Peyer's patch (tissue), 4 donors: ENCODE measurements around the gene ABL1. TPM values are rescaled to one million over a fixed set of nuclear protein-coding genes. Genes with fewer than 3 reads are reported as not detected.

Experiments
- DNase-seq, 3 donors: peaks; one replicate each; pipeline ENCODE4 v3.0.0-alpha.2; 2017 to 2019
- H3K27ac ChIP-seq, 4 donors: fragments of 200-600 bp; sonication (generic); one replicate each; pipeline ENCODE4 v1.5.1; 2016 to 2019
- H3K27me3 ChIP-seq, 2 donors: fragments of 200-600 bp; sonication (generic); one replicate each; pipeline ENCODE4 v1.5.1; 2019
- H3K36me3 ChIP-seq, 3 donors: fragments of 200-600 bp; sonication (generic); one replicate each; pipeline ENCODE4 v1.5.1; 2016 to 2019
- H3K4me1 ChIP-seq, 4 donors: fragments of 200-600 bp; sonication (generic); one replicate each; pipeline ENCODE4 v1.5.1; 2016 to 2019
- H3K4me3 ChIP-seq, 4 donors: fragments of 200-600 bp; sonication (generic); 1 replicate in 3 of 4; 2 replicates in 1 of 4; pipeline ENCODE4 v1.5.1; 2016 to 2019; ENCODE audit warnings: mild to moderate bottlenecking in 1 of 4
- H3K9me3 ChIP-seq, 4 donors: fragments of 200-600 bp; sonication (generic); one replicate each; pipeline ENCODE4 v1.5.1; 2016 to 2019; ENCODE audit warnings: mild to moderate bottlenecking in 1 of 4
- POLR2A ChIP-seq, 2 donors: fragments of 450-650 bp; IDR thresholded peaks; one replicate each; pipeline ENCODE4 v1.5.1; 2017; ENCODE audit warnings: antibody characterized with exemption in 2 of 2, mild to moderate bottlenecking in 2 of 2, moderate library complexity in 2 of 2
- total RNA-seq, 4 donors: library from RNA; depleted of rRNA; stranded (reverse); fragments of >200 nt; gene quantifications; one replicate each; pipeline ENCODE4 v1.1.0, GENCODE V29; 2016
- TF ChIP-seq, protein P1 (sequence below), 6 experiments: fragments of 450-650 bp in 4 of 6; fragments of 200-600 bp in 2 of 6; sonication (generic) in 1 of 6; IDR thresholded peaks; one replicate each; pipeline ENCODE4 v1.5.1; 2017 to 2019; ENCODE audit warnings: antibody characterized with exemption in 6 of 6, mild to moderate bottlenecking in 3 of 6, moderate library complexity in 1 of 6

ABL1 gene
- total RNA-seq, 4 donors from 2014 or later = 43.6 to 85.8 (median 67.4) TPM

DNA sequence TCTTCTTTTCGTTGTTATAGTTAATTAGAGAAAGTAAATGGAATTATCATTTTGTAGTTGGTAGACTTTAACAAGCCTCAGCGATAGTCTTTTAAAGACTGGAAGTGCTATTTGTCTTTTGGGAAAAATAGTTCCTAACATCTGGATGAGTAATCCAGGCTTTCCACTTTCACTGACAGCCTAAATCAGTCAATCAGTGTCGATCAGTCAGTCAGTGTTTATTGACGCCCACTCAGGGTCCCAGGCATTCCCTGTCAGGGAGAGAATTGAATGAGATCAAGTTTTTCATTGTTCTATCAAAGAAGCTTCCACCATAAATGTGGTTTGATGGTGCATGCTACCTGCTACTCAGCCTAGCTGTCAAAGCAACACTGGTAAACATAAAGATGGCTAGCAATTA, 2.6 kb downstream of the ABL1 start:
- no peak for DNase-seq
- Histone ChIP-seq H3K9me3 (no peaks in the 10 kb centered on the region), H3K27ac (peak overlapping the region in 2 of 4 donors; percentile 24 to 95), H3K36me3 (no peaks in the 10 kb centered on the region), H3K4me1 (peaks cover 0 to 45% (median 0%) of the 10 kb centered on the region in 4 donors), H3K27me3 (no peaks in the 10 kb centered on the region), H3K4me3 (peak overlapping the region in 1 of 4 donors; percentile 79)
- TF ChIP-seq POLR2A (IDR thresholded peaks at IDR 0.05) = no peak
- TF ChIP-seq, protein P1, sequence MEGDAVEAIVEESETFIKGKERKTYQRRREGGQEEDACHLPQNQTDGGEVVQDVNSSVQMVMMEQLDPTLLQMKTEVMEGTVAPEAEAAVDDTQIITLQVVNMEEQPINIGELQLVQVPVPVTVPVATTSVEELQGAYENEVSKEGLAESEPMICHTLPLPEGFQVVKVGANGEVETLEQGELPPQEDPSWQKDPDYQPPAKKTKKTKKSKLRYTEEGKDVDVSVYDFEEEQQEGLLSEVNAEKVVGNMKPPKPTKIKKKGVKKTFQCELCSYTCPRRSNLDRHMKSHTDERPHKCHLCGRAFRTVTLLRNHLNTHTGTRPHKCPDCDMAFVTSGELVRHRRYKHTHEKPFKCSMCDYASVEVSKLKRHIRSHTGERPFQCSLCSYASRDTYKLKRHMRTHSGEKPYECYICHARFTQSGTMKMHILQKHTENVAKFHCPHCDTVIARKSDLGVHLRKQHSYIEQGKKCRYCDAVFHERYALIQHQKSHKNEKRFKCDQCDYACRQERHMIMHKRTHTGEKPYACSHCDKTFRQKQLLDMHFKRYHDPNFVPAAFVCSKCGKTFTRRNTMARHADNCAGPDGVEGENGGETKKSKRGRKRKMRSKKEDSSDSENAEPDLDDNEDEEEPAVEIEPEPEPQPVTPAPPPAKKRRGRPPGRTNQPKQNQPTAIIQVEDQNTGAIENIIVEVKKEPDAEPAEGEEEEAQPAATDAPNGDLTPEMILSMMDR (IDR thresholded peaks at IDR 0.05) = no peak

DNA sequence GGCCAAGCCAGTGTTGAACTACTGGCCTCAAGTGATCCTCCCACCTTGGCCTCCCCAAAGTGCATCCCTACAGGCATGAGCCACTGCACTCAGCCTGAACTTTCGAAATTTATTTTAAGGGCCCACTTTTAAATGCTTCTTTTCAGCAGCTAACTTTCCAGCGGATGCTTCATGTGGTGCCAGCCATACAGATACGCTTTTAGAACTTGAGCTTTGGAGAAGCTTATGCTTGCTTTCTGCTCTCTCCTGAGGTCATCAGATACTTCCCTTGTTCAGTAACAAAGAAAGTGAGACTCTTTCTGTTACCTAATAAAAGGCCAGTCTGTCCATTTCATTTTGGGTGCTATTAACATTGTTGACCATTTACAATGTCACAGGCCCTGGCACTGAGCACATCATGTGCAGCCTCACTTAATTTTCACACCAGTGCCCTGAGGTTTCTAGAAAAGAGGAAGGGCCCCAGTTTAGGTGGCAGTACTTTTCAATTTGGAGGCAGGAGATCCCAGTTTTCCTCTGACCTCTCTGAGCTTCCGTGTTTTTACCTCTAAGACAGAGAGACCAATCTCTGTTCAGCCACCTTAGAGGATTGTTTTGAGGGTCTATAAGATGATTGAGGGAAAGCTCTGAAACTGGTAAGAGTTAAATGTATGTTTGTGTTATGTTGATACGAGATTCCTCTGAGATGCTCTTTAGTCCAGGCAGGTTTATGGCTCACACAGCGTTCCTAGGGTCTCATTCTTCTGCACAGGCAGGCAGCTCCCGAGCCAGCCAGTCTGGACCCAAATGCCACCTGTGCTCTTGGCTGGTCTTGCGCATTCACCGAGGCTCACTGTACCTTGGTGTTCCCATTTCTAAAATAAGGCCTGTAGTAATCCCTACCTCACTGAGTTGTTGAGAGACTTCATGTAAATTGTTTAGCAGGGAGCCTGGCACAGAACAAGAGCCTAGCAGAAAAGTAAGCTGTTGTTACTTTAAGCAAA, 4.4 kb downstream of the ABL1 start:
- no peak for TF ChIP-seq POLR2A (IDR thresholded peaks at IDR 0.05)
- TF ChIP-seq, protein P1 (IDR thresholded peaks at IDR 0.05) = no peak
- Histone ChIP-seq H3K27ac (peak overlapping the region in 2 of 4 donors; percentile 3 to 42), H3K4me1 (peaks cover 0 to 41% (median 0%) of the 10 kb centered on the region in 4 donors), H3K4me3 (no peak overlapping the region), H3K27me3 (no peaks in the 10 kb centered on the region), H3K36me3 (no peaks in the 10 kb centered on the region), H3K9me3 (no peaks in the 10 kb centered on the region)
- no peak for DNase-seq

DNA sequence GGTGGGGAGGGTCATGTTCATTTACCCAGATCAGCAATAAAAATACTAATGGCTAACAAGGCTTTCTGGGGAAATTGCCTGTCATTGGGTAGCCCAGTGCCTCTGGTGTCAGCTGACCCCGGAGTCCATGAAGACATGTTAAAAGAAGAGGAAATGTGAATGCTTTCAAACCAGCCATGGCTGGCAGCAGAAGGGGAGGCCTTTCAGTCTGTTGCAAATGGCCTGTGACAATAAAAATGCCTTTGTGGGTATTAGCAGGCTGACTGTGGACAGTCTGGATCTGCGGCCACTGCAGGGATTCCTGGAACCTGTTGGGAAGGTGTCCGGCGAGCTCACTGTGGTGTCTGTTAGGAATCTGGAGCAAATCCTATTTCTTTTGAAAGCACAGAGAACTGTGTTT, 7.5 kb downstream of the ABL1 start:
- Histone ChIP-seq H3K9me3 (no peaks in the 10 kb centered on the region), H3K36me3 (no peaks in the 10 kb centered on the region), H3K27ac (peak overlapping the region in 2 of 4 donors; percentile 6 to 32), H3K27me3 (no peaks in the 10 kb centered on the region), H3K4me1 (peaks cover 0 to 34% (median 0%) of the 10 kb centered on the region in 4 donors), H3K4me3 (no peak overlapping the region)
- no peak for DNase-seq
- TF ChIP-seq, protein P1 (IDR thresholded peaks at IDR 0.05) = no peak
- TF ChIP-seq POLR2A (IDR thresholded peaks at IDR 0.05) = no peak

DNA sequence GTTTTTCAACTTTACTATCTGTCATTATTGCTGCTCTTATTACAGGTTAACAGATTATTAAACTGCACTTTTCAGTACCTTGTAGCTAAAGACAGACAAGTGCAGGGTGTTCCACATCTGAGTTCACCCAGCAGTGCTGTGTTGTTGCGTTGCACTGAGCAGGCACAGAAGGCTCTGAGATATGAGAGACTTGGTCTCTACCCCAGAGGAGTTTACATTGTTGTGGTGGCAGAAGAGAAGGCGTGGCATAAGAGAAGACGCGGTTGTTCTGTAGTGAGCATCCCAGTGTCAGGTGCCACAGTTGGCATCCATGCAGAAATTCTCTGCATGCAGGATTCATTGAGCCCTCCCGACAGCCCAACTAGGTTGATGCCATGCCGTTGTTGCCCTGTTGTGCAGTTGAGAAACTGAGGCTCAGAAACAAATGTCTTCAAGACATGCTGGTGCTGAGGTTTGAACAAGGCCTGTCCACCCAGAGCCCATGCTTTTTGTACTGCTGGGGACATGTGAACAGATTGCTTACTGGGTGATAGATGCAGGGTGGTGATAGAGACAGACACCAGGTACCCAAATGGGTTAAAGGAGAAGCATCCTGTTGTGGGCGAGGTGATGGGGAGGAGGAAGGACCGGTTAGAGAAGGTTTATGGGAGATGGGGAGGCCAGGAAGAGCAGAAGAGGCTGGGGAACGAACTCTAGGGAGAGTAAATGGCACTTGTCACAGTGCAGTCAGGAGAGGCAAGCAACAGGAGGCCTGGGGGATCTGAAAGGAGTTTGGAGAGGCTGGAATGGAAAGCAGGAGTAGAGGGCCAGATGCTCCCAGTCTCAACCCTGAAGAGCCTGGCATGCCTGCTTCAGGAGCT, 8.2 kb downstream of the ABL1 start:
- Histone ChIP-seq H3K36me3 (no peaks in the 10 kb centered on the region), H3K27ac (peak overlapping the region in 2 of 4 donors; percentile 8 to 91), H3K4me1 (peaks cover 0 to 28% (median 0%) of the 10 kb centered on the region in 4 donors), H3K9me3 (no peaks in the 10 kb centered on the region), H3K4me3 (no peak overlapping the region), H3K27me3 (no peaks in the 10 kb centered on the region)
- TF ChIP-seq, protein P1 (IDR thresholded peaks at IDR 0.05) = no peak
- no peak for TF ChIP-seq POLR2A (IDR thresholded peaks at IDR 0.05)
- DNase-seq = no peak

DNA sequence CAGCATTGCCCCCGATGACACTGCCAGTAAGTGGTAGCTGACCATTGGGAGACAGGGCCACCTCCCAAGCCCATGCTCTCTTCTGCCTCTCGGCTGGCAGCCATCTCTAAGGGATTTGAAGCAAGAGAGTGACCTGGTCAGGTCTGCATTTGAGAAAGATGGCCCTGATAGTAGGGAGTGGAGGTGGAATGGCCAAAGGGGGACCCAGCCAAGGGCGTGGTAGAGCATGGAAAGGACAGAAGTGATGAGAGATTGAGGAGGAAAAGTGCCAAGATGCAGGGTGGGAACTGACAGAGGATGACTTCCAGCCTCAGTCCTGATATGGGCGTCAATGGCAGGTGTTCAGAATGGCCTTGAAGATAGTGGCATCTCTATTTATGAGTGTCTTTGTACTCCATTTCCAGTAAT, 9.0 kb downstream of the ABL1 start:
- H3K9me3 ChIP-seq = no peaks in the 10 kb centered on the region
- peaks cover 0 to 24% (median 0%) of the 10 kb centered on the region in 4 donors for H3K4me1 ChIP-seq

More for the DNA sequence above, 9.0 kb downstream of the ABL1 start:
- Histone ChIP-seq H3K27ac (peak overlapping the region in 2 of 4 donors; percentile 3 to 91), H3K36me3 (no peaks in the 10 kb centered on the region), H3K27me3 (no peaks in the 10 kb centered on the region), H3K4me3 (no peak overlapping the region)
- DNase-seq = no peak
- TF ChIP-seq, protein P1 (IDR thresholded peaks at IDR 0.05) = no peak
- no peak for TF ChIP-seq POLR2A (IDR thresholded peaks at IDR 0.05)
